GM18507 (cell line): ENCODE measurements around the gene NUDT16L1.
"Not testable (repeated sequence)": the region's sequence is repeated elsewhere in the genome, so short reads cannot be mapped to it uniquely, and the experiment has no call there.

ENCODE experiments used
- DNase-seq: peaks from one replicate; pipeline ENCODE4 v3.0.0; 2011; ENCODE audit warnings: low read depth; ENCODE audit not compliant: insufficient read length; ENCODE audit errors: extremely low spot score
- FAIRE-seq: peaks from 2 replicates; lab custom pipeline; 2011; peaks lifted over from hg19 to GRCh38; lab: Jason Lieb, UNC

Gene NUDT16L1

GRCh38 chr16:4704491-4704890 is 11.1 kb downstream of the NUDT16L1 start:
- DNase-seq (no peak), FAIRE-seq (no peak)

DNA sequence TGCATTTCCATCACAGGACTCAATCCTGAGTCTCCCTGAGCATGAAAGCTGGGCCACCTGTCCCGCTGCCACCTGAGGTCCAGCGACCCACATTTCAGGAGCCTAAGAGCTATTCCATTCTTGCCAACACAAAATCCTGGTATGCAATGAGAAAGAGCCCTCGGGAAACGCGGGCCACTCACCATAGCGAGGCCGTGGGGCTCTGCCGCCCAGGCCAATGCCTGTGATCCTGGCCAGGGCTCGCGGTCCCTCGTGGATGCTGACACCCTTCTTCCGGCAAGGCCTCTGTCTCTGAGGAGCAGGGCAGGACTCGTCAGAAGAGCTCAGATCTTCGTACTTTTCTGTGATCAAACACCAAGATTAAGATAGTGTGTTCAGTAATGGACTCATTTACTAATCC is 11.6 kb downstream of the NUDT16L1 start:
- no peak for DNase-seq
- no peak for FAIRE-seq

- no peak for DNase-seq
- FAIRE-seq = no peak
Observed at GRCh38 chr16:4706871-4707270, 13.5 kb downstream of the NUDT16L1 start.

DNA sequence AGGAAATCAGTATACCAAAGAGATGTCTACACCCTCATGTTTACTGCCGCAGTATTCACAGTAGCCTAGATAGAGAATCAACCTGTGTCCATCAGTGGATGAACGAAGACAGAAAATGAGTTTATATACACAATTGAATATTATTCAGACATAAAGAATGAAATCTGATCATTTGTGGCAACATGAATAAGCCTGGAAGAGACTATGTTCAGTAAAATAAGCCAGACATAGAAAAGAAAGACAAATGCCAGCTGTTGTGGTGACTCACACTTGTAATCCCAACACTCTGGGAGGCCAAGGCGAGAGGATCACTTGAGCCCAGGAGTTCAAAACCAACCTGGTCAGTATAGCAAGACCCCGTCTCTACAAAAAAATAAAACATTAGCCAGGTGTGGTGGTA is 16.1 kb downstream of the NUDT16L1 start:
- FAIRE-seq = no peak
- no peak for DNase-seq

- DNase-seq (no peak), FAIRE-seq (no peak)
Observed at GRCh38 chr16:4713663-4714501, 20.5 kb downstream of the NUDT16L1 start.

GRCh38 chr16:4714996-4715395 is 21.6 kb downstream of the NUDT16L1 start:
- FAIRE-seq (no peak), DNase-seq (no peak)

DNA sequence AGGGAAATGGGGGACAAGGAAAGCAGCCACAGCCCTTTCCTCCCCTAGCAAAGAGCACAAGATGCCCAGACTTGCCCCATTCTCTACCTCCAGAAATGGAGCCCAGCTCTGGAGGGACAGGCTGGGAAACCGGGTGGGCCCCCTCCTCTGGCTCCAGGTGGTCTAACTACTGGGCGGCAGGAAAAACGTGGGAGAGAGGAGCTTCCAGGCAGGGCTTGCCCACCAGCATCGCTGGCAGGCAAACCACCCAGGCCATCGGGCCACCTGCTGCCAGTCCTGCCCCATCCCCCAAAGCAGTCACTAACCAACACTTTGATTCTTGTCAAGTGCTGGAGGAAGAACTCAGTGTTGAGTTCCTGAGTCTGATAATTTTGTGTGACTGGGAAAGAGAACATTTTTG is 25.1 kb downstream of the NUDT16L1 start:
- no peak for DNase-seq
- no peak for FAIRE-seq

- no peak for DNase-seq
- FAIRE-seq = no peak
Observed at GRCh38 chr16:4723071-4723767, 29.9 kb downstream of the NUDT16L1 start.

GRCh38 chr16:4724661-4725270 is 31.4 kb downstream of the NUDT16L1 start:
- DNase-seq (no peak), FAIRE-seq (no peak)

- FAIRE-seq = no peak
- DNase-seq = no peak
Observed at GRCh38 chr16:4726616-4727015, 33.3 kb downstream of the NUDT16L1 start.

DNA sequence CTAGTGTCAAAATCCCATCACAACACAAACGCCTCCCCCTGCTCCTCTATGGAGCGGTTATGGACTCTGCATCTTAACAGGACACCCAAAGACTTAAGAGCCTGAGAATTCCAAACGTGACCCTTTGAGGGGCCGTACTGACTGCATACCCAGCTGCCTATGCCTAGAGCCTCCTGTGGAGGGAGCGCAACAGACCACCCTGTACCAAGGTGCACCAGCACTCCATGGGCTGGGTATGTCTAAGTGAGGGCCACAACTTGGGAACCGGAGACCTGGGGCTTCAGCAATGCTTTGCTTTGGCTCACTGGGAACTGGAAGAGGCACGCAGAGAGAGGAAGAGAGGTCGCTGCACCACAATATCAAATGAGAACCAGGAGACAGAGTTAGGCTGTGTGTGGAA is 35.3 kb downstream of the NUDT16L1 start:
- no peak for DNase-seq
- no peak for FAIRE-seq

- no peak for DNase-seq
- FAIRE-seq = no peak
Observed at GRCh38 chr16:4729876-4730275, 36.5 kb downstream of the NUDT16L1 start.

DNA sequence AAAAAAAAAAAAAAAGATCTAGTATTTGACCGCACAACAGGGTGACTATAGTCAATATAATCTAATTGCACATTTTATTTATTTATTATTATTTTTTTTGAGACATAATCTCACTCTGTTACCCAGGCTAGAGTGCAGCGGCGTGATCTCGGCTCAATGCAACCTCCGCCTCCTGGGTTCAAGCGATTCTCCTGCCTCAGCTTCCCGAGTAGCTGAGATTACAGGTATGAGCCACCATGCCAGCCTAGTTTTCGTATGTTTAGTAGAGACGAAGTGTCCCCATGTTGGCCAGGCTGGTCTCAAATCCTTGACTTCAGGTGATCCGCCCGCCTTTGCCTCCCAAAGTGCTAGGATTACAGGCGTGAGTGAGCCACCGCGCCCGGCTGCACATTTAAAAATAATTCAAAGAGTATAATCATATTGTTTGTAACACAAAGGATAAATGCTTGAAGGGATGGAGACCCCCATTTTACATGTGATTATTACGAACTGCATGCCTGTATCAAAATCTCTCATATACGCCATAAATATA is 39.9 kb downstream of the NUDT16L1 start:
- no peak for FAIRE-seq
- no peak for DNase-seq

- DNase-seq (no peak), FAIRE-seq (no peak)
Observed at GRCh38 chr16:4733747-4734062, 40.3 kb downstream of the NUDT16L1 start.

DNA sequence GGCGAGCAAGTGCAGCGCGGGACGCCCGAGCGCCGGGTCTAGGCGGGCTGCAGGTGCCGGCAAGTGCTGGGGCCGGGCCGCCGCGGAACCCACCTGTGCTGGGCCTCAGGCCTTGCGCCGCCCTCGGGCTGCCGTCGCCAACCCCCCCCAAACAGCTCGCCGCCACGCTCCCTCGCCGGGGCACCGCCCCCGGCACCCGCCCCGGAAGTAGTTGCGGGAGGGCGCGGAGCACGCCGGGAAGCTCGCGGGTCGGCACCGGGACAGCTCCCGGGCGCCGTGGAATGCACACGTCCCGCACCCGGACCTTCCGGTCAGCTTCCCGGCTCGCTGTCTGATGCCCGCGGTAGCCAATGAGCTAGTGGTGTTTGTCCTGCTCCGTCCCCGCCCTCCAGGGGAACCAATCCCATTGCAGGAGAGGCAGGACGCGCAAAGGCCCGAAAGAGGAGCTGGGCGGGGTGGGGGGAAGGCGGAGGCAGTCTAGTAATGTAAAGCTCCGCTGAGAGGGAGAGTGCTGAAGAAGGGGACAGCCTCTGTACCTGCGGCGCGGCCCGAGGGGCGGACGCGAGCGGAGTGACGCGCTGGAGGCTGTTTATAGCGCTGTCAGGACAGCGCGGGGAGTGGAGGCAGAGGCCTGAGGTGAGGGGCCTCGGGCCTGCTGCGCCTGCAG is 40.8 kb downstream of the NUDT16L1 start, which contains the start of the genes ANKS3 and DNAAF8:
Gene ANKS3 (minus strand): TSS at position 209 of the 667 bp plus-strand sequence. CDS start 4,122 bp downstream, outside the sequence.
Gene DNAAF8 (plus strand): TSS at position 475 of the 667 bp plus-strand sequence. CDS start 1,978 bp downstream, outside the sequence.
- peak; percentile 83 for DNase-seq

GRCh38 chr16:4734730-4735535 is 41.6 kb downstream of the NUDT16L1 start:
- DNase-seq (peak; percentile 92), FAIRE-seq (peak; percentile 87)

More for the DNA sequence above, 40.8 kb downstream of the NUDT16L1 start, which contains the start of the genes ANKS3 and DNAAF8:
- FAIRE-seq = peak; percentile 93

DNA sequence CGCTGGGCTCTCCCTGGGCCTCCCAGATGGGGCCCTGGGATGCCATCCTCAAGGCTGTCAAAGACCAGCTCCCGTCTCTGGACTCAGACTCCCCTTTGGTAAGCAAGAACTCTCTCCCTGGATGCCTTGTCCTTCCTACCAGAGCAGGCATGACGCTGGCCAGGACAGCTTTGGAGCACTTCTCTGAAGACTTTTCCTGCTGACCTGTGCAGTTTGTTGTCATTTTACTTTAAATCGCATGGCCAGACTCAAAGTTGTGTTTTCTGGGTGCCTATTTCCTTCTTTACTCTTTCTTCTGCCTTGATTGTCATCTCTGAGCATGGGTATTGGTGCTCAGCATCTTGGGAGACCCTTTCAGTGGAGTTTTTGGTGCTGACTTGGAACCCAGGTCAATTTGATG is 43.2 kb downstream of the NUDT16L1 start:
- FAIRE-seq (no peak), DNase-seq (no peak)

GRCh38 chr16:4737545-4737944 is 44.2 kb downstream of the NUDT16L1 start:
- FAIRE-seq = no peak
- DNase-seq = no peak

DNA sequence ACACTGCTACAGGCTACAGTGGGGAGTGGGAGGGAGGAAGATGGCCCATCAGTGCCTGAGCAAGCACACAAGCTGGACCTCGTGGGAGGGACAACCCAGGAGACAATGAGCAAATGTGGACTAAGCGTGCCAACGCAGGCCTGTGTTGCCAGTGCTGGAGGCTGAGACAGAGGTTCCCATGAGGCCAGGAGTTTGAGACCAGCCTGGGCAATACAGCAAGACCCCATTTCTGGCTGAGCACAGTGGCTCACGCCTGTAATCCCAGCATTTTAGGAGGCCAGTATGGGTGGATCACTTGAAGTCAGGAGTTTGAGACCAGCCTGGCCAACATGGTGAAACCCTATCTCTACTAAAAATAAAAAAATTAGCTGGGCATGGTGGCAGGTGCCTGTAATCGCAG is 45.0 kb downstream of the NUDT16L1 start:
- FAIRE-seq, DNase-seq: not testable (repeated sequence)
